SK-N-SH (cell line): ENCODE results near the gene PPP1R15B. TPM values are rescaled to one million over a fixed set of nuclear protein-coding genes. Genes with fewer than 3 reads are reported as not detected.

Experiments used
- CTCF ChIA-PET: fragments of 300-600, 350-600 bp; formaldehyde crosslinking; extraction: SDS; loops from one replicate; lab custom pipeline; 2021; lab: Yijun Ruan, JAX
- POLR2A ChIA-PET: fragments of 350-600 bp; sonication (Branson Sonifier 250); formaldehyde crosslinking; extraction: SDS; loops from one replicate; lab custom pipeline; 2020; ENCODE audit warnings: antibody characterized with exemption, inconsistent platforms; lab: Yijun Ruan, JAX
- DNase-seq: peaks from one replicate; pipeline ENCODE4 v3.0.0; 2012
- H2AFZ ChIP-seq: fragments of 200-600 bp; sonication (generic); 2 replicates; pipeline ENCODE4 v1.8.1; 2016; ENCODE audit warnings: antibody characterized with exemption, mild to moderate bottlenecking, low read depth
- H3F3A ChIP-seq: fragments of 200-600 bp; sonication (generic); replicated peaks from 2 replicates; pipeline ENCODE3; 2016; ENCODE audit warnings: antibody characterized with exemption, mild to moderate bottlenecking; ENCODE audit not compliant: insufficient read depth
- H3K27ac ChIP-seq, 2 experiments: fragments of 200-500 bp in 1 of 2; fragments of 200-600 bp in 1 of 2; sonication (Bioruptor generic) in 1 of 2; sonication (generic), shearing (Covaris generic) in 1 of 2; 2 replicates each; pipeline versions ENCODE4 v1.5.1 to v1.6.1; 2014 to 2016; ENCODE audit warnings: low read depth in 2 of 2, inconsistent platforms in 1 of 2, low read length in 1 of 2, mild to moderate bottlenecking in 1 of 2, mixed read lengths in 1 of 2
- H3K27me3 ChIP-seq: fragments of 200-600 bp; sonication (generic), shearing (Covaris generic); 2 replicates; pipeline ENCODE4 v1.6.1; 2016; ENCODE audit warnings: mixed run types; ENCODE audit not compliant: insufficient read depth
- H3K36me3 ChIP-seq, 2 experiments: fragments of 200-500 bp in 1 of 2; fragments of 200-600 bp in 1 of 2; sonication (Bioruptor generic) in 1 of 2; sonication (generic) in 1 of 2; replicated peaks in 1 of 2; 2 replicates each; pipeline versions ENCODE3 to v1.5.1; 2014 to 2016; ENCODE audit warnings: low read length in 1 of 2, mild to moderate bottlenecking in 1 of 2; ENCODE audit not compliant: insufficient read depth in 2 of 2, control insufficient read depth in 1 of 2
- H3K4me1 ChIP-seq, 2 experiments: fragments of 200-500 bp in 1 of 2; fragments of 200-600 bp in 1 of 2; sonication (Bioruptor generic) in 1 of 2; sonication (generic), shearing (Covaris generic) in 1 of 2; 2 replicates each; pipeline versions ENCODE4 v1.5.1 to v1.6.1; 2014 to 2016; ENCODE audit warnings: low read depth in 1 of 2, low read length in 1 of 2, mixed run types in 1 of 2; ENCODE audit not compliant: insufficient read depth in 2 of 2, control insufficient read depth in 1 of 2
- H3K4me2 ChIP-seq: fragments of 200-600 bp; sonication (generic), shearing (Covaris generic); 2 replicates; pipeline ENCODE4 v1.6.1; 2017; ENCODE audit warnings: mixed run types
- H3K4me3 ChIP-seq, 2 experiments: fragments of 200-500 bp in 1 of 2; fragments of 200-600 bp in 1 of 2; sonication (Bioruptor generic) in 1 of 2; sonication (generic), shearing (Covaris generic) in 1 of 2; 2 replicates each; pipeline versions ENCODE4 v1.5.1 to v1.8.1; 2014 to 2016; ENCODE audit warnings: low read depth in 2 of 2, inconsistent platforms in 1 of 2, low read length in 1 of 2, mild to moderate bottlenecking in 1 of 2, mixed read lengths in 1 of 2, moderate library complexity in 1 of 2
- H3K79me2 ChIP-seq: fragments of 200-600 bp; sonication (generic); 2 replicates; pipeline ENCODE4 v1.8.1; 2017; ENCODE audit warnings: mild to moderate bottlenecking; ENCODE audit not compliant: insufficient read depth
- H3K9ac ChIP-seq: fragments of 200-600 bp; sonication (generic); 2 replicates; pipeline ENCODE4 v1.6.1; 2017; ENCODE audit warnings: mixed run types
- H3K9me2 ChIP-seq: fragments of 200-600 bp; sonication (generic); 2 replicates; pipeline ENCODE4 v1.6.1; 2017; ENCODE audit warnings: mixed run types
- H3K9me3 ChIP-seq: fragments of 200-600 bp; sonication (generic); 2 replicates; pipeline ENCODE4 v1.6.1; 2017; ENCODE audit warnings: mixed run types, mild to moderate bottlenecking, moderate library complexity
- H4K20me1 ChIP-seq: fragments of 200-600 bp; sonication (generic); 2 replicates; pipeline ENCODE4 v1.6.1; 2017; ENCODE audit warnings: mild to moderate bottlenecking, mixed run types; ENCODE audit not compliant: insufficient read depth
- CHD2 ChIP-seq: fragments of 150-350 bp; IDR thresholded peaks from 2 replicates; pipeline ENCODE4 v1.6.1; 2018; ENCODE audit warnings: low read length; ENCODE audit not compliant: partially characterized antibody
- EZH2phosphoT487 ChIP-seq: fragments of 200-600 bp; sonication (generic); IDR thresholded peaks from 2 replicates; pipeline ENCODE4 v1.6.1; 2017; ENCODE audit warnings: low read depth, mixed run types, mild to moderate bottlenecking, antibody characterized with exemption, moderate library complexity, borderline replicate concordance
- FOSL2 ChIP-seq: IDR thresholded peaks from 2 replicates; pipeline ENCODE4 v1.4.0; 2012; ENCODE audit warnings: low read depth, mild to moderate bottlenecking, moderate library complexity, borderline replicate concordance
- FOXJ3 ChIP-seq: sonication (generic); formaldehyde crosslinking; IDR thresholded peaks from 2 replicates; pipeline ENCODE4 v1.5.1; 2020; ENCODE audit warnings: mild to moderate bottlenecking, missing genetic modification reagents
- GABPA ChIP-seq: IDR thresholded peaks from 2 replicates; pipeline ENCODE4 v1.4.0; 2012; ENCODE audit warnings: low read depth, mild to moderate bottlenecking
- GATA2 ChIP-seq: sonication (generic); formaldehyde crosslinking; IDR thresholded peaks from 2 replicates; pipeline ENCODE4 v1.5.0; 2020; ENCODE audit warnings: mild to moderate bottlenecking, missing genetic modification reagents
- MXI1 ChIP-seq: IDR thresholded peaks from 2 replicates; pipeline ENCODE4 v1.6.1; 2012; ENCODE audit warnings: mild to moderate bottlenecking, low read depth, low read length, improper control_type of control experiment
- NFIC ChIP-seq: IDR thresholded peaks from 2 replicates; pipeline ENCODE4 v1.4.0; 2012; ENCODE audit warnings: borderline replicate concordance
- NRF1 ChIP-seq: IDR thresholded peaks from 2 replicates; pipeline ENCODE4 v1.6.1; 2012; ENCODE audit warnings: low read depth, mild to moderate bottlenecking, low read length
- RCOR1 ChIP-seq: fragments of 150-350 bp; IDR thresholded peaks from 2 replicates; pipeline ENCODE4 v1.6.1; 2017; ENCODE audit warnings: antibody characterized with exemption, low read length
- RFX5 ChIP-seq: IDR thresholded peaks from 2 replicates; pipeline ENCODE4 v1.6.1; 2012; ENCODE audit warnings: mild to moderate bottlenecking, improper control_type of control experiment, low read length
- RXRA ChIP-seq: IDR thresholded peaks from 2 replicates; pipeline ENCODE4 v1.4.0; 2012; ENCODE audit warnings: low read depth, mild to moderate bottlenecking, borderline replicate concordance
- SMC3 ChIP-seq: IDR thresholded peaks from 2 replicates; pipeline ENCODE4 v1.6.1; 2012; ENCODE audit warnings: low read depth, low read length, improper control_type of control experiment
- TAF1 ChIP-seq: IDR thresholded peaks from 2 replicates; pipeline ENCODE4 v1.6.1; 2012; ENCODE audit warnings: low read depth, mild to moderate bottlenecking, low read length, moderate library complexity, borderline replicate concordance
- TCF12 ChIP-seq: IDR thresholded peaks from 2 replicates; pipeline ENCODE4 v1.4.0; 2012
- TEAD4 ChIP-seq: IDR thresholded peaks from 2 replicates; pipeline ENCODE4 v1.4.0; 2012; ENCODE audit warnings: mild to moderate bottlenecking, borderline replicate concordance; ENCODE audit not compliant: insufficient read depth
- YY1 ChIP-seq: IDR thresholded peaks from 2 replicates; pipeline ENCODE4 v1.4.0; 2012; ENCODE audit warnings: low read depth, mild to moderate bottlenecking
- WGBS: methylation state at CpG from one replicate; pipeline ENCODE4 v1.1.6; 2017; ENCODE audit warnings: low lambda C conversion rate; 5-methylcytosine and 5-hydroxymethylcytosine counted together
- polyA plus RNA-seq, 3 experiments: library from polyadenylated mRNA; depleted of rRNA; stranded (reverse); fragments of >200 nt; gene quantifications; 2 replicates each; pipeline ENCODE4 v1.2.3, GENCODE V29; 2012
- TF ChIP-seq, protein P1 (sequence below): fragments of 150-350 bp; IDR thresholded peaks from 2 replicates; pipeline ENCODE4 v1.6.1; 2016; ENCODE audit warnings: mild to moderate bottlenecking, low read depth, low read length
- TF ChIP-seq, protein P2 (sequence below): IDR thresholded peaks from 2 replicates; pipeline ENCODE4 v1.6.1; 2012; ENCODE audit warnings: mild to moderate bottlenecking, low read depth, low read length, moderate library complexity

The PPP1R15B gene
- polyA plus RNA-seq, 1 of the 3 experiments (the other 2 are of a cell fraction) = 12.1 TPM

DNA sequence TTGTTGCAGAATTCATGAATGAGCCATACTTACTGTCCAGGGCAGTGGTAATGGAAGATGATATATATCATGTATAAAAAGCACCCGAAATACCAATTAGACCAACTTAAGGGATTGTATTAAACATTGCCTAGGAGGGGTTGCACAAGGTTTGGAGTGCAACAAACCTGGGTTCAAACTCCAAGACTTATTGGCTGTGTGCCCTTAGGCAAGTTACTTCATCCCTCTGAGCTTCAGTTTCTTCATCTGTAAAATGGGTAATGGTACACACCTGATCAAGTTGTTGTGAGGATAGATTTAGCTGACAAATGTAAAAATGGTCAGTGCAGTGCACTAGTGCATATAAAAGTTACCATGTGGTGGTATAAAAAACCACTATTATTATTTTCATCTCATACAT lies 9.8 kb upstream of the PPP1R15B start:
- 89% methylated on average over 1 of the region's 1 CpG for WGBS
- CTCF ChIA-PET = interaction anchor here (1.0 to 35.1 kb wide), 3 partner anchors 10 to 75 kb away, joined by 4 to 1005 read pairs (median 23); partner anchors contain the start of gene PIK3C2B
- H3K9me3 ChIP-seq = no peaks in the 10 kb centered on the region
- H3K79me2 ChIP-seq = no peaks in the 10 kb centered on the region; the same call in 1 of the 2 replicates
- no peaks in the 10 kb centered on the region for H3K27me3 ChIP-seq
- H3K9me2 ChIP-seq = no peaks in the 10 kb centered on the region
- no peak overlapping the region for H3K9ac ChIP-seq
- peaks cover 0 to 4% of the 10 kb centered on the region in 2 experiments for H3K36me3 ChIP-seq
- TF ChIP-seq RCOR1 (no peak), RXRA (no peak), TEAD4 (no peak), EZH2phosphoT487 (no peak), TCF12 (no peak), YY1 (no peak), GABPA (no peak), GATA2 (CRISPR knock-in tag) (no peak), FOSL2 (no peak), CHD2 (no peak), MXI1 (no peak), NFIC (no peak), RFX5 (no peak), FOXJ3 (CRISPR knock-in tag) (no peak), SMC3 (no peak), NRF1 (no peak), TAF1 (no peak)
- TF ChIP-seq, protein P1, sequence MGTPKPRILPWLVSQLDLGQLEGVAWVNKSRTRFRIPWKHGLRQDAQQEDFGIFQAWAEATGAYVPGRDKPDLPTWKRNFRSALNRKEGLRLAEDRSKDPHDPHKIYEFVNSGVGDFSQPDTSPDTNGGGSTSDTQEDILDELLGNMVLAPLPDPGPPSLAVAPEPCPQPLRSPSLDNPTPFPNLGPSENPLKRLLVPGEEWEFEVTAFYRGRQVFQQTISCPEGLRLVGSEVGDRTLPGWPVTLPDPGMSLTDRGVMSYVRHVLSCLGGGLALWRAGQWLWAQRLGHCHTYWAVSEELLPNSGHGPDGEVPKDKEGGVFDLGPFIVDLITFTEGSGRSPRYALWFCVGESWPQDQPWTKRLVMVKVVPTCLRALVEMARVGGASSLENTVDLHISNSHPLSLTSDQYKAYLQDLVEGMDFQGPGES = no peak
- TF ChIP-seq, protein P2, sequence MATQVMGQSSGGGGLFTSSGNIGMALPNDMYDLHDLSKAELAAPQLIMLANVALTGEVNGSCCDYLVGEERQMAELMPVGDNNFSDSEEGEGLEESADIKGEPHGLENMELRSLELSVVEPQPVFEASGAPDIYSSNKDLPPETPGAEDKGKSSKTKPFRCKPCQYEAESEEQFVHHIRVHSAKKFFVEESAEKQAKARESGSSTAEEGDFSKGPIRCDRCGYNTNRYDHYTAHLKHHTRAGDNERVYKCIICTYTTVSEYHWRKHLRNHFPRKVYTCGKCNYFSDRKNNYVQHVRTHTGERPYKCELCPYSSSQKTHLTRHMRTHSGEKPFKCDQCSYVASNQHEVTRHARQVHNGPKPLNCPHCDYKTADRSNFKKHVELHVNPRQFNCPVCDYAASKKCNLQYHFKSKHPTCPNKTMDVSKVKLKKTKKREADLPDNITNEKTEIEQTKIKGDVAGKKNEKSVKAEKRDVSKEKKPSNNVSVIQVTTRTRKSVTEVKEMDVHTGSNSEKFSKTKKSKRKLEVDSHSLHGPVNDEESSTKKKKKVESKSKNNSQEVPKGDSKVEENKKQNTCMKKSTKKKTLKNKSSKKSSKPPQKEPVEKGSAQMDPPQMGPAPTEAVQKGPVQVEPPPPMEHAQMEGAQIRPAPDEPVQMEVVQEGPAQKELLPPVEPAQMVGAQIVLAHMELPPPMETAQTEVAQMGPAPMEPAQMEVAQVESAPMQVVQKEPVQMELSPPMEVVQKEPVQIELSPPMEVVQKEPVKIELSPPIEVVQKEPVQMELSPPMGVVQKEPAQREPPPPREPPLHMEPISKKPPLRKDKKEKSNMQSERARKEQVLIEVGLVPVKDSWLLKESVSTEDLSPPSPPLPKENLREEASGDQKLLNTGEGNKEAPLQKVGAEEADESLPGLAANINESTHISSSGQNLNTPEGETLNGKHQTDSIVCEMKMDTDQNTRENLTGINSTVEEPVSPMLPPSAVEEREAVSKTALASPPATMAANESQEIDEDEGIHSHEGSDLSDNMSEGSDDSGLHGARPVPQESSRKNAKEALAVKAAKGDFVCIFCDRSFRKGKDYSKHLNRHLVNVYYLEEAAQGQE = no peak
- H2AFZ ChIP-seq = no peak overlapping the region
- peaks cover 11 to 34% of the 10 kb centered on the region in 2 experiments; a peak in 3 of 4 replicates for H3K4me1 ChIP-seq
- H3K27ac ChIP-seq = no peak overlapping the region
- POLR2A ChIA-PET = no interaction called here
- no peak for DNase-seq
- peaks cover 47% of the 10 kb centered on the region for H3F3A ChIP-seq
- no peaks in the 10 kb centered on the region for H4K20me1 ChIP-seq
- no peak overlapping the region for H3K4me3 ChIP-seq
- H3K4me2 ChIP-seq = no peak overlapping the region
